Lower leg skin (tissue), 4 donors: ENCODE measurements around the gene RHBG. TPM values are rescaled to one million over a fixed set of nuclear protein-coding genes. Genes with fewer than 3 reads are reported as not detected.
A peak's percentile ranks its signal among the peaks of the same experiment; 100 is the strongest.

Experiments used
- DNase-seq, 2 donors: peaks; one replicate each; pipeline ENCODE4 v3.0.0-alpha.2; 2019; ENCODE audit warnings: low spot score in 2 of 2
- H3K4me3 ChIP-seq: fragments of 200-600 bp; sonication (generic); 2 replicates; pipeline ENCODE4 v1.5.1; 2017; ENCODE audit warnings: mild to moderate bottlenecking, low read depth; ENCODE audit not compliant: poor library complexity, severe bottlenecking
- POLR2A ChIP-seq, 2 donors: fragments of 450-650 bp; IDR thresholded peaks; one replicate each; pipeline ENCODE4 v1.6.1; 2016 to 2017; ENCODE audit warnings: antibody characterized with exemption in 2 of 2, mild to moderate bottlenecking in 1 of 2, moderate library complexity in 1 of 2
- WGBS, 2 donors: methylation state at CpG; one replicate each; pipeline ENCODE4 v1.1.5; 2018; 5-methylcytosine and 5-hydroxymethylcytosine counted together
- intact Hi-C: fragments of 100-400 bp; cut with DNase I; formaldehyde crosslinking; loops from one replicate; pipeline ENCODE4 v1.15.0; 2023; ENCODE audit warnings: low total_unique reads
- total RNA-seq, 4 donors: library from RNA; depleted of rRNA; stranded (reverse); fragments of >200 nt; gene quantifications; one replicate each; pipeline ENCODE4 v1.1.0, GENCODE V29; 2016
- TF ChIP-seq, protein P1 (sequence below), 3 donors: fragments of 450-650 bp; IDR thresholded peaks; one replicate each; pipeline ENCODE4 v1.5.1; 2016; ENCODE audit warnings: antibody characterized with exemption in 3 of 3, mild to moderate bottlenecking in 3 of 3, moderate library complexity in 2 of 3

RHBG gene
- total RNA-seq, 4 donors from 2014 or later: 3.5 to 14.2 (median 9.3) TPM

DNA sequence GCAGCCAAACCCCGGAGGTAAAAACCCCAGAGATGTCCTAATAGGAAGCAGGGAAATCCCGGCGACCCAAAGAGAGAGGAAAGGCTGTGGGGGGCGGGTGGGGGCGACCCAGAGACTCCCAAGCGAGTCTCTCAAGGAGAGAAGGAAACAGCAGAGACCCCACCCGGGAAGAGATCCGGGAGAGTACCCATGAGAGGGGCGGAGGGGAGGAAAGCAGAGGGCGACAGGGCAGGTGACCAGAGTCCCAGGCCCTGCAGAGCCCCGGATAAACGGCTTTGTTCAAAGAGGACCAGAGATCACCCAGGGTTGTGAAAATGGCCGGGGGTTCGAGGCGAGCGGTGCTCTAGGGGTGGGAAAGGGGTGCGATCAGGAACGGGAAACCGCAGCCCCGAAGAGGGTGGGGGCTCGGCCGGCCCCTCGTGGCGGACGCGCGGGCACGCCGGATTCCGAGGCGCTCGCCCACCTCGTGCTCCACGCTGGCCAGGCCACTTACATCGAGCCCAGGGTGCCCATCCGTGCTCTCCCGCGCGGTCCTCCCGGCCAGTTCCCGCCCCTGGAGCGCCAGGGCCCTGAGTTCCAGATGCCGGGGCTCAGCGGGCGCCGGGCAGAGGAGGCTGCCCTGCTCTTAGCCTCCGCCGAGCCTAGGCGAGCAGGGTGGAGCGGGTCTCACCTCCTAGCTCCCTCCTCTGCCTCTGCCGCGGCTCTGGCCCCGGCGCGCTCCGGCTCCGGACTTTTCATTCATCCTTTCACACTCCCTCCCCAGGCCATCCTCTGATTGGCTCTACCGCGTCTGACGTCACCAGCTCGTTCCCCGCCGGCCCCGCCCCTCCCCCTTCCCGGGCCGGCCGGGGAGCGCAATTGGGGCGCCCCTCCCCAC, 52.3 kb downstream of the RHBG start:
- peak; percentile 64 to 95 for DNase-seq
- H3K4me3 ChIP-seq: no peak overlapping the region
- TF ChIP-seq POLR2A (IDR thresholded peaks at IDR 0.05): no peak
- TF ChIP-seq, protein P1, sequence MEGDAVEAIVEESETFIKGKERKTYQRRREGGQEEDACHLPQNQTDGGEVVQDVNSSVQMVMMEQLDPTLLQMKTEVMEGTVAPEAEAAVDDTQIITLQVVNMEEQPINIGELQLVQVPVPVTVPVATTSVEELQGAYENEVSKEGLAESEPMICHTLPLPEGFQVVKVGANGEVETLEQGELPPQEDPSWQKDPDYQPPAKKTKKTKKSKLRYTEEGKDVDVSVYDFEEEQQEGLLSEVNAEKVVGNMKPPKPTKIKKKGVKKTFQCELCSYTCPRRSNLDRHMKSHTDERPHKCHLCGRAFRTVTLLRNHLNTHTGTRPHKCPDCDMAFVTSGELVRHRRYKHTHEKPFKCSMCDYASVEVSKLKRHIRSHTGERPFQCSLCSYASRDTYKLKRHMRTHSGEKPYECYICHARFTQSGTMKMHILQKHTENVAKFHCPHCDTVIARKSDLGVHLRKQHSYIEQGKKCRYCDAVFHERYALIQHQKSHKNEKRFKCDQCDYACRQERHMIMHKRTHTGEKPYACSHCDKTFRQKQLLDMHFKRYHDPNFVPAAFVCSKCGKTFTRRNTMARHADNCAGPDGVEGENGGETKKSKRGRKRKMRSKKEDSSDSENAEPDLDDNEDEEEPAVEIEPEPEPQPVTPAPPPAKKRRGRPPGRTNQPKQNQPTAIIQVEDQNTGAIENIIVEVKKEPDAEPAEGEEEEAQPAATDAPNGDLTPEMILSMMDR (IDR thresholded peaks at IDR 0.05): no peak
- intact Hi-C loops: no loop called here
- WGBS, 2 donors: 2% methylated on average over 52 to 57 of the region's 69 CpGs

DNA sequence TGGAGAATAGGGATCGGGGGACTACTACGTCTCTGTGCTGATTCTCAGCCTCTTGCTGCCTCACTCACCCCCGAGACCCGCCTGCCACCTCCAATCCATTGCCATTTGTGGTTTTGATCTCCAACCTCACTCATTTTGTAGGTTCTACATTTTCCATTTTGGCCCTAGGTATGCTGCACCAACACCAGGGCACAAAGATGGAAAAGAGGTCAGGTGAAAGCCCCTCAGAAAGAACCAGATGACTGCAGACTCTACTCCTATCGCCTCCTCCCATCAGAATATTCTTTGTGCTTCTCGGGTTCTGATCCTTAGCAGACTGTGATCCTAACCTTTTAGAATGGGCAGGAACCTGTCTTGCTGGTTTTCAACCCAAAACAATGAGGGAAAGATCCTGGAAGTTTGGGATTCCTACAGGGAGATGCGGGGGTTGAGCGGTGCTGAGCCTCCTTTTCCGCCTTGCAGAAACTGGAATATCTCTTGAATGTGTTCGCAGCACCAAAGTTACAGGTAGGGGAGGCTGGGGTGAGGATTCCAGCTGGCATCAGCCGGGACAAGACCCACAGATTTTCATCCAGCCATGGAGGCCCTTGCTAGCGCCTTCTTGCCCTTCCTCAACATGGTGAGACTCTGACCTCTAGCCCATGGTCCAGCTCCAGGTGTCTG, 53.1 kb downstream of the RHBG start:
- TF ChIP-seq POLR2A (IDR thresholded peaks at IDR 0.05): no peak
- TF ChIP-seq, protein P1 (IDR thresholded peaks at IDR 0.05): no peak
- intact Hi-C loops: no loop called here
- no peak overlapping the region for H3K4me3 ChIP-seq
- 11 to 15% methylated on average over 12 of the region's 12 CpGs for WGBS, 2 donors
- DNase-seq: no peak

DNA sequence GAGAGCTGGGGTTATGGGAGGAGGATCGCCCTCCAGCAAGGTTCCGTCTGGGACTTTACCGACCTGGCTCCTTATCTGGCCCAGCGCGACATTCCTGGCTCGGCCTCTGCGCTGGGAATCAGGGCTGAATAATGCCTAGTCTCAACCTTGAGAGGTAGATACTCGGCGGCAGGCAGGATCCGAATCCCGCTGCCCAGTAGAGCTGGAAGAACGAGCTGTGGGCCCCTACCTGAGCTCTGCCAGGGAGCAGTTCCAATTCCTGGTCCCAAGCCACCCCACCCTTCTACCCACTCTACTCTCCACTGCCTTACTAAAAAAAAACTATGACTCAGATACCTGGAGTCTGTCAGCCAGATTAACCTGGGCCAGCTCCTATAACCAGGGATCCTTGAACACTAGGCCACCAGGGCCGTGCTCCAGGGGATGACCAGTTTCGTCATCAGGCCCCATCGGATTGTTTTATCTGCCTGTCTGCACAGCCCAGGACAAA, 53.6 kb downstream of the RHBG start:
- TF ChIP-seq POLR2A (IDR thresholded peaks at IDR 0.05): no peak
- TF ChIP-seq, protein P1 (IDR thresholded peaks at IDR 0.05): no peak
- H3K4me3 ChIP-seq: no peak overlapping the region
- DNase-seq: no peak
- 19 to 21% methylated on average over 15 of the region's 15 CpGs for WGBS, 2 donors
- intact Hi-C loops: no loop called here

DNA sequence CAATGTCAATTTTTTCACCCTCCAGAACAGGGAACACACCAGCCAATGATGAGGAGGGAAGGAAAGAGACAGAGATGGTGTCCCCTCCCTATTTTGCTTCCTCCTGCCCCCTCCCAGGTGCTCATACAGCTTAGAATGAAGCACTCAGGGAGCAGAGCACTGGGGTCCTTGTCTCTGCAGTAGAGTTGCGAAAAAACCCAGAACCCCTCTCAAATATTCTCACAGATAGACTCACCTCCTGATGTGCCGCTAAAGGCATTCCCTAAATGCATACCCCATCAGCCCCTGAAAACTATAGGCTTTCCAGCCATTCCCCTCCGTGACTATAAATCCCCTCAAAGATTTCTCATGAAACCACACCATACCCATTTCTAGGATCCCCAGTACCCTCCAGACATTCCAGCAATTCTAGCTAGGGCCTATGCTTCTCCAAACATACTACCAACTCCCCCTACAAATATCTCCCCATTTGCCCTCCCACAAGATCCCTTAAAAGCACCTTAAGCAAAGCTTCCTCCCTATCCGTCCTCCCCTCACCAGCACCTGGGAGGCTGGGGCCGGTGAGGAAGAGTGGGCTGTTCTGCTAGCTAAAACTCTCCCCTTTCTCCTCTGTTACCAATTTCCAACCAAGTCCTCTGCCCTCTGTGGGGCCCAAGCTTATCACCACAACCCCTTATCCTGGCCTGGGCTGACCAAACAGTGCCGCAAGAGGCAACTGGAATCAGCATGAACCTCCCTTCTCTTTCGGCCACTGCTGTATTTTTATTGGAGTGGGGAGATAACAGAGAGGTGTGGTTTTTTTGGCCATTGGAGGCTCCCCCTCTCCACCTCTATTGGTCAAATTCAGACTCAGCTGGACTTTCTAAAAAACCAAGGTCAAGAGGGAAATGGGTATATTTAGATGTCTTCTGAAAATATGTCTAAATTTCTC, 54.7 kb downstream of the RHBG start:
- TF ChIP-seq POLR2A (IDR thresholded peaks at IDR 0.05): no peak
- TF ChIP-seq, protein P1 (IDR thresholded peaks at IDR 0.05): no peak
- H3K4me3 ChIP-seq: no peak overlapping the region
- intact Hi-C loops: no loop called here
- no peak for DNase-seq
- 63 to 70% methylated on average over 7 of the region's 7 CpGs for WGBS, 2 donors

DNA sequence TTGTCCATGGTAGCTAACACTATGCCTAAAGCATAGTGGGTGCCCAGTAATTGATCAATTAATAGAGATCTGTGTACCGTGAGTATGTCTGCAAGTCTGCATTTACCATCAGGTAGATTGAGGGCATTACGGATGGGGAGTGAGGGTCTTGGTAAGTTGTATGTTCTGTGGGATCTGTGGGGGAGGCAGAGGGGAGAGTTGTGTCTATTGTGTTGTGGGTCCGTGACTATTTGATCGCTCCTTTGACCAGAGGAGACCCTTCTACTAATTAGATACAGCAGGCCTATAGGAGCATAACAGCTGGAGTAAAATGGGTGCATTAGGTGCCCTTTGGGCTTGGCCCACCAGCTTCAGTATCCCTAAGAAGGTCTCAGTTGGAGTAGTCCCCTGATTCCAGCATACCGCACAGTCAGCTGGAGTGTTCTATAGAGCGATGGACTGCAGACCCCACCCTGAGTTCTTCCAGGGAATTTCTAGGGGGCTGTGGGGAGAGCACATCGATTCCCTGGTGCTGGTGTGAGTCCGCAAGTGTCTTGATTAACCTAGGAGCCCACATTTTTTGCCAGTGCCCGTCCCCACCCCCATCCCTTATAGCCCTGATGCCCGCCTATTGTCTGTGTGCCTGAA, 55.9 kb downstream of the RHBG start:
- DNase-seq: no peak
- WGBS, 2 donors: 84 to 86% methylated on average over 10 of the region's 10 CpGs
- no peak for TF ChIP-seq POLR2A (IDR thresholded peaks at IDR 0.05)
- TF ChIP-seq, protein P1 (IDR thresholded peaks at IDR 0.05): no peak
- no peak overlapping the region for H3K4me3 ChIP-seq
- intact Hi-C loops: no loop called here
